SK-N-DZ (cell line): ENCODE measurements around the gene SQOR.
"Not testable (repeated sequence)": the region's sequence is repeated elsewhere in the genome, so short reads cannot be mapped to it uniquely, and the experiment has no call there.

Experiments
- DNase-seq: peaks from one replicate; pipeline ENCODE4 v3.0.0-alpha.2; 2015; ENCODE audit warnings: low spot score

The SQOR gene

DNA sequence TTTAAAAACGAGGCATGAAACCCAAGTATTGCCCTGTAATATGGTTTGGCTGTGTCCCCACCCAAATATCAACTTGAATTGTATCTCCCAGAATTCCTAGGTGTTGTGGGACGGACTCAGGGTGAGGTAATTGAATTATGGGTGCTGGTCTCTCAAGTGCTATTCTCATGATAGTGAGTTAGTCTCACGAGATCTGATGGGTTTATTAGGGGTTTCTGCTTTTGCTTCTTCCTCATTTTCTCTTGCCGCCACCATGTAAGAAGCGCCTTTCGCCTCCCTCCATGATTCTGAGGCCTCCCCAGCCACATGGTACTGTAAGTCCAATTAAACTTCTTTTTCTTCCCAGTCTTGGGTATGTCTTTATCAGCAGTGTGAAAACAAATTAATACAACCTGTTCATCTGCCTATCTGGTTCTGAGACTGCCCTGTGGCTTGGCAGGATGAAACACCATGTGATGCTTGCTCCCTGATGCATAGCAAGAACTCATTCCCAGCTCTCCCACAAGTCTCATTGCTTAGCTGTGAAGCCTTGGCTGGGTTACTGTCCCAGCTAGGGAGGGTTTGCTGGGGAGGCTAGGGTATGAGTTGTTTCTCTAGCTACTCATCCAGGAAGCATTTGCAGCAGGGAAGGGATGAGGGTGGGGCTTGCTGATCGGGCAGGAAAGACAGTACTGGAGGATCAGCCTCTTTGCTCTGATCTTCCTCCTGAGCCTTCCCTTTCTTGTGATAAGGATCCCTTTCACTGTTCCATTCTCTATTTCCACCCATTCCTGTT lies 3.7 kb upstream of the SQOR start:
- DNase-seq, result no peak

DNA sequence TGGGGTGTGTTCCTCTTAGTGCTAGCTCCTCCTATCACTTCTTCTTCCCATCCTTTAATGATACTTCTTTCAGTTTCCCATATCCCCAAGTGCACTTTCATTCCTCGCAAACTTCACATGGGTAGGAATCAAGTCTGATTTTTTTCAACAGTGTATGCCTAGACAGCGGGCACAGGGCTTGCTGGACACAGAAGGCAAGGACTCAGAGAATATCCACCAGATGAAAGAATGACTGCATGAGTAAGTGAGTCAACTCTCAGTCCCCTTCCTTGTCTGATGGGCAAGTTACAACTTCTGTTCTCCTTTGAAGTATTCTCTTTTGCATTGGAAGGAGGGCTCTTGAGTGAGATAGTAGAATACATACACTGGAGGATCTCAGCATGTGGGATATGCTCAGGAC lies 3.1 kb upstream of the SQOR start:
- no peak for DNase-seq

DNA sequence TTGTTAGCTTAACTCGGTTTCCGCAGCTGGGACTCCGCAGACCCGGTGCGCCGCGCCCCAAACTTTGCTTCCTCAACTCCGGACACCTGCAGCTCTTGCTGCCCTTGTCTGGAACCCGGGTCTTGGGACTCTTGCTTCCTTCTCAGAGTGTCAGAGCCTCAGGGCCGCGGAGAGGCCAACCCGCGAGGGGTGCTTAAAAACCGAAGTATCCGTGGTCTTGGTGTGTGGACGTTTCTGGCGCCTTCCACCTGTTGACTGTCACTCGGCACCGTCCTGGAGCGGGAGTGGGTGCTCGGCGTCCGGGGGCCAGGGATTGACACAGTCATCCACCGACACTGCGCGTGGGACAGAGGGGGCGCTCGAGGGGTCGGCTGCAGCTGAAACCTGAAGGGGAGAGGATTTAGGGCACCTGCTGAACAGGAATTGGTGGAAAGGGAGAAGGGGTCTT lies 386 bp downstream of the SQOR start:
- DNase-seq, result no peak

DNA sequence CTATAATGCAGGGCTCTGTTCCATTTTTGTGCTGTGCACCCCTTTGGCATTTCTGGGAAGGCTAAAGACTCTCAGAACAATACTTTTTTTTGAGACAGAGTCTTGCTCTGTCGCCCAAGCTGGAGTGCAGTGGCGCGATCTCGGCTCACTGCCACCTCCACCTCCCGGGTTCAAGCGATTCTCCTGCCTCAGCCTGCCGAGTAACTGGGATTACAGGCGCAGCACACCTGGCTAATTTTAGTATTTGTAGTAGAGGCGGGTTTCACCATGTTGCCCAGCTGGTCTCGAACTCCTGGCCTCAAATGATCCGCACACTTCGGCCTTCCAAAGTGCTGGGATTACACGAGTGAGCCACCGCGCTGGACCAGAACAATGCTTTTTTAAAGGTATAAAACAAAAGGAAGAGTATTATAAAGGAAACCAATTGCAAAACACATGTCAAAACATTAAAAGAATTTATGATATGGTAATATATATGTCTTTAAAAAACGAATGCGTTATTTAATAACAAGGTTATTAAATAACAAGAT lies 999 bp downstream of the SQOR start:
- no peak for DNase-seq

DNA sequence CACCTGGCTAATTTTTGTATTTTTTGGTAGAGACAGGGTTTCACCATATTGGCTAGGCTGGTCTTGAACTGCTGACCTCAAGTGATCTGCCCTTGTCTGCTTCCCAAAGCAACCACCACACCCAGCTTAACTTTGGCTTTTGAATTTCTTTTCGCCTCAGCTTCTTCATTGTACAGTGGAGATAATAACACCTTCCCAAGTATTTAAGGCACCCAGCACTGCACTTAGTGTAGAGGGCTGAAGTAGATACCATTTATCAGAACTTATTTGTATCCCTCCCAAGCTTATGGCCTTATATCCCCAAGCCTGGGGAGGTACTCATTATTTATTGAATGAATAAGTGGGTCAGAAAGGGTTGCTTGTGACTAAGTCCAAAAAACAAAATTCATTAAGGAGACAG lies 2.3 kb downstream of the SQOR start:
- DNase-seq, result no peak

DNA sequence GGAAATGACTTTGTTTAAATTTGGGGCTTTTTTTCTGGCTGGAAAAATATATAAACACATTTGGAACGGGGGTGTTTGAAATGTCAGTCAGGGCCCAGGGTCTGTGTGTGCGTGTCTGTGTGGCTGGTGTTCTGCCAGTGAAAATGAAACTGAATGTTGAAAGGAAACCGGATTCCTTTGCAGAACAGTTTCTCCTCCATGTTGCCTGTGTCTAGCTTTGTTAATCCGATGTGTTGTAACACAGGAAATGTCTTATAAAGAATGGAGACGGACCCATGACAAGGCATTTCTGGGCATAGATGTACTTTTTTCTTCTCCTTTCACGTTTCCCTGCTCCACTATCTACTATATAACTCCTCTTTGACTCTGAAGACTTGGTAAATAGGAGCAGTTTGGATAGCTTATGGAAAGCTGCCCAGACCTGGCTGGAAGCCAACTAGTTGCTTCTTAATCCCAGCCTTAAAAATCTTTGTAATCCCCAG lies 2.8 kb downstream of the SQOR start:
- DNase-seq, result no peak

DNA sequence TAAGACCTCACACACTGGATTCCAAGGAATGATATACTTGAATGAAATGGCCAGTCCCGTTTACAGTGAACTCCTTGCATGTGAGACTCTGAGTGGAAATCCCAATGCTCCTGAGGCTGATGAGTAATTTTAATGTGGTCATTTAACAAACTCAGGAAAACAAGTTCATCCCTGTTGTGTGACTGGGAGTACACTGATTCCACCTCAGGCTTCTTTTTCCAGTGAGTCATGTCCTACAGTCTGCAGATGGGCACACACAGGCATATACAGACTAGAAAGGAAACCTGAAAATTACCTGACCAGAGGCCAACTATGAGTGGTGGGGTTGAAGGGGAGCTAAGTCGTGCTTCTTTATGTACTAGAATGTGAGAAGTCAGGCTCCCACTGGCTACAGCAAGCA lies 5.8 kb downstream of the SQOR start:
- DNase-seq, result no peak

DNA sequence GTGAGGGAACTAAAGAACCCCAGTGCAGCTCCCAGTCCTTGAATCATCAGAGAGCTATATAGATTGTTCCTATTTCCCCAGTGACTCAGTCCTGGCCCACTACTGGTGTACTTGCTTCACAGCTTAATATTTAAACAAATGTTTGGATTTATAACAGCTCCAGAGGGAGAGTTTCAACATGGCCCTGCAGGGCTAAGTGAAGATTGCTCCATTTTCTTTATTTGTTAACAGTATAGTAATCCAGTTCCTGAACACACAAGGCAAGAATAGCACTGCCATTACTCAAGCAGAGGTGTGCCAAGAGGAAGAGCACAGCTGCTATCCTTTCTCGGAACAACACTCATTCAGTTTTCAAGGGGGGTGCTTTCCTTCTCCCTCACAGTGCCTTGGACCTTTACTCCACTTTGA lies 6.5 kb downstream of the SQOR start:
- no peak for DNase-seq

DNA sequence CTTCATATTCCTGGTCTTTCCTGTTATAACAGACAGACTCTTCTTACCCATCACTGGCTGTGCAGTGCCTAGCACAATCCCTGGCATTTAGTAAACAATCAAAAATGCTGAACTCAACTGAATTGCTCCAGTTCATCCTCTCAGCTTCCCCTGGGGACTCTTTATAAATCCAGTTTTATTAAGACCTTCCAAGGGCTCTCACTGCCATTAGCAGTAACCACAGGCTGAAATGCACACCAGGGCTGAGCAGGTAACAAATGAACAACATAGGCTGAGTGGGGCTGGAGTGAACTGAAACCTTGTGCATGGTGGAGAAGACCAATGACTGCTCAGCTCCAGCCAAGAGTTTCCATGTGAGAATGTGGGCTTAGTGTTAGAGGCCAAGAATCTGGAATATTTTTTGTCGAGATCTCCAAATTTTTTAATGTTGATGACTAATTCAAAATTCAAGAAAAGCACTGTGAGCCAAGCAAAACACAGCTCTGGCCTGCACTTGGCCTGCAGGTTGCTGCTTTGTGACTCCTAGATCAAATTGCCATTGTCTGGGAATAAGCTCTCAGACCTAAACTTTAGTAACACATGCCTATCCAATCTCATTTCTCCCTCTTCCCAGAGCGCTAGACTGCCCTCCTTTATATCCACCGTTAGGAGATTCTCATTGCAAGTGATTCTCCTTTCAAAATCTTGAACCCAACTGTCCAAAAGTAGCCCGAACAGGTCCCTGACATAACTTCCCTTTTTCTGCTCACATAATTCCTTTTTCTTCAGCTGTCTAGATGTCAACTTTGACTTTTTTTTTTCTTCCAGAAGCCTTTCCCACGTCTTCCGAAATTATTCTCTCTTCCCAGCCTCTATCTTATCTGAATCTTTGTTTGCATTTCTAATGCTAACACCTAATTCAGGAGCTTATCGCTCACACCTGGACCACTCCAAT lies 7.4 kb downstream of the SQOR start:
- DNase-seq, result no peak

DNA sequence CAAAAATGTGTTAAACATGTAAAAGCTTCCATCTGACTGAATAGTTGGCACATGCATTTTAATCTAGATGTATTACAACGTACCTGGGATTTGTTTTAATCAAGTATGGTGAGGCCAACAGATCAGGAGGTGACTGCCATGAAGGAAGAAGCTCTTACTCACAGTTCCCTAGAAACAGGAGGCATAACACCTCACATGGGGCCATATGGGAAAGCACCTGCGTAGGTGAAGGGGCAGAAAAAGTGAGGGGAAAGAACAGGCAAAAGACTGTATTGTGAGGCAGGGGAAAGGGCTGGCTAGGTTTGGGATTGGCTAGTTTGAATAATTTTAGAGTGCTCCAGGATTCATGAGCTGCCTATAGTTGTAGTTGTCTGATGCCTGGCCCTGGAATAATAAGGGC lies 9.6 kb downstream of the SQOR start:
- DNase-seq, result no peak

DNA sequence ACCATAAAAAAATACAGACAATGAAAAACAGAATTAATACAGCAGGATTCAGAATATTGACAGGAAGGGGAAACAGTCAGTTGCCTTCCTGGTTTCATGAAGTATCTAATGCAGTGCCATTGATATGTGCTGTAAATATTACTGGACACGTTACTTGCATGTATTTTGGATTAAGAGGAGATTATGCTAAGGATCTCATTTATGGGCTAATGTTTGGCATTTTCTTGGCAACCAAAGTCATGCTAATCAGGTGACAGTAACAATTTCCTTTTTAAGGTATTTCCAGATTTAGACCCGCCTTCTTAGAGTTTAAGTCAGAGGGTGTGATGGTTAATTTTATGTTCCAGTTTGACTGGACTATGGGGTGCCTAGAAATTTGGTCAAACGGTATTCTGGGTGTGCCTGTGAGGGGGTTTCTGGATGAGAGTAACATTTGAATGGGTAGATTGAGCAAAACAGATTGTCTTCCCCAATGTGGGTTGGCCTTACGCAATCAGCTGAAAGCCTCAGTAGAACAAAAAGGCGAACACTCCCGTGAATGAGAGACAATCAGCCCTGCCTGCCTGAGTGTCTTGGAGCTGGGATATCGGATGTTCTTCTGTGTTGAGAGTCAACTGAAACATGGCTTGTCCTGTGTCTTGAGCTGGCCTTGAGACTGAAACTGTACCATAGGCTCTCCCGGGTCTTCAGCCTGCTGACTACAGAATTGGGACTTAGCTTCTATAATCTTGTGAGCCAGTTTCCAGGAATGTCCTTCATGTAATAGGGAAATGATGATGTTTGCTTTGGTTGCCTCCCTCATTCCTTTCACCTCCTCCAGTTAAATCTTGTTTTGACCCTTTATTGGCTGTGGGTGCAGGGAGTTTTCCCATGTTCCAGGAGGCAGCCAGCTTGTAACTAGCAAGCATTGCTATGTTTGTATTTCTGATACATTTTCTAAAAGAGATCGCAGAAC lies 10.5 kb downstream of the SQOR start:
- DNase-seq, result no peak

DNA sequence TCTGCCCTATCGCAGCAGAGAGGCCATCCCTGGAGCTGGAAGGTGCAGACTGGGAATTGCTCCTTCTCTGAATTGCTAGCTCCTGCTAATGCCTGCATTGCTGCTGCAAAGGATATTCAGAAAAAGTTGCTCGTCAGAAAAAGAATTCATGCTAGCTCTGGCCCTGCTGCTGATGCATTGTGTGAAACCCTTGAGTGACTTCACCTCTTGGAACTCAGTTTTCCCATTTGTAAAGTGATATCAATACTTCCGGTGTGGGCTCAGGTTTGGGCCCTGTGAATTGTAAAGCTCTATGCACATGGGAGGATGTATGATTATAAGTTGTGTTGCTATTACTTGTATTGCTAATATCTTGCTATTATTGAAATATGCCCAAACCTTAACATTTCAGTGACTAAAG lies 11.4 kb downstream of the SQOR start:
- no peak for DNase-seq

DNA sequence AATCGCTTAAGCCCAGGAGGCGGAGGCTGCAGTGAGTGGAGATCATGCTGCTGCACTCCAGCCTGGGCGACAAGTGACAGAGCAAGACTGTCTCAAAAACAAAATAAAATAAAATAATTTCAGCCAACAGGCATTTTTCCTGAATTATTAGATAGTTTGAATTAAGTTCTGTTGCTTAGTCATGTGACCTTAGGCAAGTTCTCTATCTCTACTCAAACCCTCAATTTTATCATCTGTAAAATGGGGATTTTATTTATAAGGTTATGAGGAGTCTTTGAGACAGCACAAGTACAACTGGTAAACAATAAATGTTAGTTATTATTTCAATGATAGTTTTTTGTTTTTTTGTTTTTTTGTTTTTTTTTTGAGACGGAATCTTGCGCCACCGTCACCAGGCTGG lies 13.0 kb downstream of the SQOR start:
- no peak for DNase-seq

DNA sequence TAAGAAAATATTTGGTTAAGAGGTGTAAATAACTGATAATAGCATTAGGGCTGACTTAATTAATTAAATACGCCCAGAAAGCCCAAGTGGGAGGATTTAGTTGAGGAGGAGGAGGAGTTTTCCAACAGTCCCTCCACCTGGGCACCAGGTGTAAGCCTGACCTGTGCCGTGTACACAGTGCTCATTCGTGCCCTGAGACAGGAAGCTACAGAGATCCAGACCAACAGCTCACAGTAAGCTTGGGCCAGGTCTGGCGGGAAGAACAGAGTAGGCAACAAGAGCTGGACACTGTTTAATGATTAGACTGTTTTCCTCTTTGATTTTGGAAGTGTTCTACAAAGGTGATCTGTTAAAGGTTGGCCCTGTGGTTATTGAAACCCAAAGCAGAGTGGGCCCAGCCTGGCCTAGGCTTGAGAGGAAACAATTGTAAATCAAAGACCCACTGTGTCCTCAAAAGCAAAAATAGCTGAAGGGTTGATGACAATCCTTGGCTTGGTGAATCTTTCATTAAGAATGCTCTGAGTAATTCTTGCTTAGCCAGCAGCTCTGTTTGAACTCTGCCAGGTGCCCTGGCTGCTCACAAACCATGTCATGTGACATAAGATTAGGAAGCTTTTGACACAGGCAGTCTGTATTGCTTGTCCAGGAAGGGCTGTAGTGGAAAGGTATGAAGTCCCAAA lies 13.8 kb downstream of the SQOR start:
- DNase-seq, result no peak

DNA sequence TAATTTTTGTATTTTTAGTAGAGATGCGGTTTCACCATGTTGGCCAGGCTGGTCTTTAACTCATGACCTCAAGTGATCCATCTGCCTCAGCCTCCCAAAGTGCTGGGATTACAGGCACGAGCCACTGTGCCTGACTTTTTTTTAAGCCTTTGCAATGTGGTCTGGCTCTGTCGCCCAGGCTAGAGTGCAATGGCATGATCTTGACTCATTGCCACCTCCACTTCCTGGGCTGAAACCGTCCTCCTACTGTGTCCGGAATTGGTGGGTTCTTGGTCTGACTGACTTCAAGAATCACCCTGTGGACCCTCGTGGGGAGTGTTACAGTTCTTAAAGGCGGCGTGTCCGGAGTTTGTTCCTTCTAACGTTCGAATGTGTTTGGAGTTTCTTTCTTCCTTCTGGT lies 15.2 kb downstream of the SQOR start:
- not testable (repeated sequence) for DNase-seq

DNA sequence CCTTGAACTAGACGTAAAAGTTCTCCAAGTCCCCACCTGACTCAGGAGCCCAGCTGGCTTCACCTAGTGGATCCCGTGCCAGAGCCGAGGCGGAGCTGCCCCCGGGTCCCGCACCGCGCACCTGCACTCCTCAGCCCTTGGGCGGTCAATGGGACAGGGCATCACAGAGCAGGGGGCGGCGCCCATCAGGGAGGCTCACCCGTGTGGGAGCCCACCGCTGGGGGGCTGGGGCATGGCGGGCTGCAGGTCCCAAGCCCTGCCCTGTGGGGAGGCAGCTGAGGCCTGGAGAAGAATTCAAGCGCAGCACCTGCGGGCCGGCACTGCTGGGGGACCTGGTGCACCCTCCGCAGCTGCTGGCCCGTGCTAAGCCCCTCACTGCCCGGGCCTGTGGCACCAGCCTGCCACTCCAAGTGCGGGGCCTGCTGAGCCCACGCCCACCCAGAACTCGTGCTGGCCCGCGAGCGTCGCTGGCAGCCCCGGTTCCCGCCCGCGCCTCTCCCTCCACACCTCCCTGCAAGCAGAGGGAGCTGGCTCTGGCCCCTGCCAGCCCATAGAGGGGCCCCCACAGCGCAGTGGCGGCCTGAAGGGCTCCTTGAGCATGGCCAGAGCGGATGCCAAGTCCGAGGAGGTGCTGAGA lies 16.2 kb downstream of the SQOR start:
- no peak for DNase-seq

DNA sequence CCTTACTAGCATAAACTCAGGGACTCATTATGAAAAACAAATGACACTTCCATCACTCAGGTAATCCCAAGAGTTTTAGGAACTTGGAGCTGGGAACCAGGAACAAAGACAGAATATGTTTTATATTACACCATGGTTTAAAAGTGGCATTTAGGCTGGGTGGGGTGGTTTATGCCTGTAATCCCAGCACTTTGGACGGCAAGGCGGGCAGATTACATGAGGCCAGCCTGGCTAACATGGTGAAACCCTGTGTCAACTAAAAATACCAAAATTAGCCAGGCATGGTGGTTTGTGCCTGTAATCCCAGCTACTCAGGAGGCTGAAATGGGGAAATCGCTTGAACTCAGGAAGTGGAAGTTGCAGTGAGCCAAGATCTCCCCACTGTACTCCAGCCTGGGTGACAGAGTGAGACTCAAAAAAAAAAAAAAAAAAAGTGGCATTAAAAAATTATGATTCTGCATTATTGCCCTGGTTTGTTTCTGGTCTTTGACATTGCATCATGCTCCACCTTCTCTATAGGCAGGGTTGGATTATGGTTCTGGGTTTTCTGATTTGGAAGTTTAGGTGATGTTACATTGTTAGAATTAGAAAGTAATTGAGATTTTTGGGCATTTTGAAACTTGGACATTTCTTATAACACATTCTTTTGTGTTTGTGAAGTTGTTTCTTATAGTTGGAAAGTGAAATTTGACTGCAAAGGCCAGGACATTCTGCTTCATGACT lies 19.0 kb downstream of the SQOR start:
- no peak for DNase-seq

DNA sequence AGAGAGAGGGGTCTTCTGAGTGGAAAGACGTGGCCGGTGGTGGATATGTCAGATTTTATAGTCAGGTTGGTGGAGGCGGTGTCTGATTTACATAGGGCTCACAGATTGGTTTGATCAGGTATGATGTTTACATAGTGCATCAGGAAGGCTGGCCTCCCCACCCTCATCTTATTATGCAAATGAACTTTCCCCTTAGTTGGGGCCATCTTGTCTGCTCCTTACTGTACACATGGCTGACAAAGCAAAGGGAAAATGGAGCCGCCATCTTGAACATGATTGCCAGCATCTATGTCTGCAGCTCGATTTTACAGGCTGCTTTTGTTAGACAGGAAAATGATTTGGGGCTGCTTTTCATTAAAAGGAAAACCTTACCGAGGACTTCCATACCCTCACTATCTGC lies 19.9 kb downstream of the SQOR start:
- no peak for DNase-seq

DNA sequence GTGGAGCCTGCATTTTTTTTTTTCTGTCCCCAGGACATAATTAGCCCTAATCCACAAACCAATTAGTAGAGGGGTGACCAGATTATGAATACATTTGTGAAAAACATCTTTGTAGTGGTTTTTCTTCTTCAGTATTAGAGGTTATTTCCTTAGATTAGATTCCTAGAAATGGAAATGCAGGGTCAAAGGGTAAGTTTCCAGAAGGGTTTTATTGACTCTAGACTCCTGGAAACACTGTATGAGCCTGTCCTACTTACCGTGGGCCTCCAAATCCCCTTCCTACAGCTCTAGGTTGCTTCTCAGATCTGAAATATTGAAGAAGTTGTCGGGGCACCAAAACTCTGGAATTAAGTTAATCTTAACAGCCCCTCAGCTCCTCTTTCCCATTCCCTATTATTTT lies 22.4 kb downstream of the SQOR start:
- DNase-seq, result no peak
